H7 (cell line): ENCODE measurements around the gene CYP17A1. TPM values are rescaled to one million over a fixed set of nuclear protein-coding genes. Genes with fewer than 3 reads are reported as not detected.

Experiments
- DNase-seq: peaks from one replicate; pipeline ENCODE4 v3.0.0; 2012
- H3K27me3 ChIP-seq: 2 replicates; pipeline ENCODE4 v1.6.0; 2011; ENCODE audit warnings: mild to moderate bottlenecking, low read length; ENCODE audit not compliant: control insufficient read depth, insufficient read depth
- H3K36me3 ChIP-seq: replicated peaks from 2 replicates; pipeline ENCODE4 v1.5.1; 2011; ENCODE audit warnings: low read length; ENCODE audit not compliant: control insufficient read depth, insufficient read depth
- H3K4me3 ChIP-seq: 2 replicates; pipeline ENCODE4 v1.5.1; 2011; ENCODE audit warnings: low read depth, mild to moderate bottlenecking, control low read depth, low read length, moderate library complexity; ENCODE audit not compliant: insufficient read depth
- total RNA-seq: library from RNA; depleted of rRNA; stranded (reverse); fragments of >200 nt; shearing (Covaris generic); gene quantifications from 2 replicates; pipeline ENCODE4 v1.2.3, GENCODE V29; 2014; rRNA removed

The CYP17A1 gene
- total RNA-seq, 1 experiment from 2014 or later, result not detected

DNA sequence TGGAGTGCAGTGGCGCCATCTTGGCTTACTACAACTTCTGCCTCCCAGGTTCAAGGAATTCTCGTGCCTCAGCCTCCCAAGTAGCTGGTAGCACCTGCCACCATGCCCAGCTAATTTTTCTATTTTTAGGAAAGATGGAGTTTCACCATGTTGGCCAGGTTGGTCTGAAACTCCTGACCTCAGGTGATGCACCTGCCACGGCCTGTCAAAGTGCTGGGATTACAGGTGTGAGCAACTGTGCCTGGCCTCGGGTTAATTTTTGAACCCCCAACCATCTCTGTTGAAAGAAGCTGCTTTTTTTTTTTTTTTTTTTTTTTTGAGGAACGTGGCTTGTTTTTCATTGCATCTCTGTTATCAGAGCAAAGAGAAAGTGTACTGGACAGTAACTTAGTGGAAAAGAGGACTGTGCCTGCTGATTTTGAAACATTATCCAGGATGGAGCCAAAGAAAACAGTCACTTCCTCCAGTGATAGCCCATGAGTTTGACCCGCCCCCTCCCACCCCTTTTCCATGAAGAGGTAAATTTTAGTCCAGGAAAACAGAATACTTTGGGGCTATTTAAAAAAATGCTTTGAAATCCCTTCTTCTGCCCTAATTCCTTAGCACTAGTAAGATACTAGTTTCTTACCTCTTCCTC is 55.2 kb downstream of the CYP17A1 start:
- no peak for DNase-seq
- Histone ChIP-seq H3K4me3 (no peak overlapping the region), H3K27me3 (no peaks in the 10 kb centered on the region), H3K36me3 (no peaks in the 10 kb centered on the region)

DNA sequence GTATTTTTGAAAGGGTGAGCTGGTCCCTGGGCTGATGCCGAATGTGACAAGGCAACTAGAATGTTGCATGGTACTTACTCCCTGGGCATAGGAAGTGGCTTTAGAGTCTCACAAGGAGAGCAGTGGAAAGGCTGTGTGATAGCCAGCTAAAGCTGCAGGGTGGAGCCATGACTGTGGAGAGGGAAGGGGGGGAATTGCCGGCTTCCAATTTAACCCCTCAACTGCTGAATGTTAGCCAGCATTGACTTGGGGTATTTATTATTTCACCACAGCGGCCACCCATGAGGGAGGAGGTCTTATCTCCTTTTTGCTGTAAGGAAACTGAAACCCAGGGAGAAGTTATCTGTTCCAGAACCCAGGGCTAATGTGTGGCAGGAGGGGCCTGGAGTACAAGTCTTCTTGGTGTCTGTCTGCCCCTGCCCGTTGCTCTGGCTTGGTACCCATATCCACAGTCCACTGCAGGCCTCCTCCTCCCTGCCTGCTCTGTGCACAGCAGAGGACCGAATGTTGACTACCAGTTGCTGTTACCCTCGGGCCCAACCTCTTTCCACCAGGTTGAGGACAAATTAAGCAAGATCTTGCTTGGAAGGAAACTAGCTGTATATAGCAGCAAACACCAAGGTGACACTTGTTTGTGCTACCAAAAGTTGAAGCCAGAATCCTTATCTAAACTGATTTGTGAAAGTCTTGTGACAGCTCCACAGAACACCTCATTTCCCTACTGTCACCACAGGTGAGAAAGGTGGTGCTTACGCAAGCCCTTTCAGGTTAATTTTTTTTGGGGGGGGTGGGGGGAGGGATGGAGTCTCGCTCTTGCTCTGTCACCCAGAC is 55.9 kb downstream of the CYP17A1 start:
- DNase-seq, result peak; percentile 54
- H3K36me3 ChIP-seq, result no peaks in the 10 kb centered on the region
- H3K27me3 ChIP-seq, result no peaks in the 10 kb centered on the region
- no peak overlapping the region for H3K4me3 ChIP-seq

Other genes with a start within 250 kb of the CYP17A1 start
- gene TRIM8, start 192.9 kb downstream of the CYP17A1 start, total RNA-seq, result 43.5 and 46.4 TPM in 2 replicates
- 7.5 and 8.1 TPM in 2 replicates for gene ARL3, start 123.0 kb downstream of the CYP17A1 start, total RNA-seq
- 10.9 and 11.6 TPM in 2 replicates for gene SFXN2, start 122.8 kb downstream of the CYP17A1 start, total RNA-seq
- gene WBP1L, start 93.5 kb downstream of the CYP17A1 start, total RNA-seq, result 13.9 and 16.9 TPM in 2 replicates
- 3.0 and 3.3 TPM in 2 replicates for gene BORCS7, start 16.8 kb upstream of the CYP17A1 start, total RNA-seq
- 10.7 and 14.5 TPM in 2 replicates for gene AS3MT, start 32.1 kb upstream of the CYP17A1 start, total RNA-seq
- 4.5 and 8.4 TPM in 2 replicates for gene CNNM2, start 80.9 kb upstream of the CYP17A1 start, total RNA-seq